GM12878 (cell line): ENCODE data around the gene CTNS. TPM values are rescaled to one million over a fixed set of nuclear protein-coding genes. Genes with fewer than 3 reads are reported as not detected.

Experiments used
- ASH2L ChIP-seq: fragments of 300-600, 200-600 bp; sonication (generic); IDR thresholded peaks from 2 replicates; pipeline ENCODE4 v1.6.1; 2017; ENCODE audit warnings: low read depth, mild to moderate bottlenecking, borderline replicate concordance
- BRCA1 ChIP-seq: IDR thresholded peaks from 2 replicates; pipeline ENCODE4 v1.6.1; 2011; ENCODE audit warnings: low read depth, low read length, improper control_type of control experiment
- E2F4 ChIP-seq: IDR thresholded peaks from 2 replicates; pipeline ENCODE4 v1.6.1; 2012; ENCODE audit warnings: low read depth, low read length, improper control_type of control experiment
- EZH2 ChIP-seq: IDR thresholded peaks from 2 replicates; pipeline ENCODE4 v1.6.1; 2012; ENCODE audit warnings: low read depth, mild to moderate bottlenecking, control low read depth, inconsistent platforms, low read length, borderline replicate concordance; ENCODE audit not compliant: control insufficient read depth
- IKZF2 ChIP-seq, 2 experiments: fragments of 450-650 bp; IDR thresholded peaks; 2 replicates each; pipeline ENCODE4 v1.6.1; 2017; ENCODE audit warnings: mild to moderate bottlenecking in 2 of 2, moderate library complexity in 2 of 2
- KLF5 ChIP-seq: fragments of 450-650 bp; IDR thresholded peaks from 2 replicates; pipeline ENCODE4 v1.6.1; 2014; ENCODE audit warnings: mild to moderate bottlenecking; ENCODE audit not compliant: partially characterized antibody
- MTA2 ChIP-seq: fragments of 450-650 bp; IDR thresholded peaks from 2 replicates; pipeline ENCODE4 v1.6.1; 2016; ENCODE audit warnings: low read depth, mild to moderate bottlenecking, moderate library complexity
- SIX5 ChIP-seq: IDR thresholded peaks from 2 replicates; pipeline ENCODE4 v1.6.1; 2011; ENCODE audit warnings: mild to moderate bottlenecking, low read depth, low read length, moderate library complexity; ENCODE audit not compliant: severe bottlenecking
- TBL1XR1 ChIP-seq: IDR thresholded peaks from 2 replicates; pipeline ENCODE4 v1.6.1; 2012; ENCODE audit warnings: low read depth, low read length, improper control_type of control experiment
- ZBTB4 ChIP-seq: fragments of 450-650 bp; formaldehyde crosslinking; IDR thresholded peaks from 2 replicates; pipeline ENCODE4 v1.4.0; 2022; ENCODE audit warnings: mild to moderate bottlenecking, moderate library complexity
- ZNF274 ChIP-seq: IDR thresholded peaks from one replicate; pipeline ENCODE4 v1.8.0; 2011; ENCODE audit not compliant: insufficient read length, insufficient read depth
- ZNF687 ChIP-seq: fragments of 450-650 bp; IDR thresholded peaks from 2 replicates; pipeline ENCODE4 v1.6.1; 2017; ENCODE audit warnings: mild to moderate bottlenecking, moderate library complexity
- polyA plus RNA-seq, 11 experiments: library from polyadenylated mRNA; depleted of rRNA in 4 of 11; unstranded in 6 of 11; stranded (reverse) in 5 of 11; fragments of >200 nt; fragmentation: Nextera tagmentation in 4 of 11; fragmentation: Illumina TruSeq in 1 of 11; extraction: Ambion mirVana in 4 of 11; extraction: Trizol in 1 of 11; gene quantifications; 1 replicate in 1 of 11; 2 replicates in 10 of 11; pipeline versions ENCODE4 v1.2.1 to v1.2.3, GENCODE V29; 2011 to 2016; ENCODE audit warnings: inconsistent platforms in 2 of 11, missing spikeins in 2 of 11, low read depth in 1 of 11
- total RNA-seq, 4 experiments: library from RNA; depleted of rRNA in 3 of 4; stranded (reverse); fragments of >200 nt in 3 of 4; fragmentation: Illumina TruSeq in 1 of 4; extraction: Trizol in 1 of 4; gene quantifications; 2 replicates each; pipeline versions ENCODE4 v1.2.1 to v1.2.3, GENCODE V29; 2013 to 2021

The CTNS gene
- total and polyA plus RNA-seq, 10 of the 15 experiments (the other 5 are each of a cell fraction or from before 2014, with no cell fraction given), result 0.92 to 10.7 (median 6.4) TPM

- TF ChIP-seq ZNF687 (no peak), TBL1XR1 (no peak), BRCA1 (no peak), ZBTB4 (CRISPR knock-in tag) (no peak), EZH2 (no peak), E2F4 (no peak), MTA2 (no peak), IKZF2 (IDR thresholded peaks at IDR 0.05) (no peak), ASH2L (no peak), KLF5 (no peak), SIX5 (no peak), ZNF274 (no peak)
- TF ChIP-seq, all 136 proteins: peak for 0
Measured at GRCh38 chr17:3647251-3647650, 10.7 kb downstream of the CTNS start (continued).
